ENCODE results near the gene SCRG1. TPM values are rescaled to one million over a fixed set of nuclear protein-coding genes. Genes with fewer than 3 reads are reported as not detected.
A peak's percentile ranks its signal among the peaks of the same experiment; 100 is the strongest.

The SCRG1 gene
- 1.2 TPM for polyA plus RNA-seq (ENCODE audit: insufficient read length)

- DNase-seq = peak; percentile 84
Observed at GRCh38 chr4:173398779-173399415, at the start of gene SCRG1. SCRG1 (minus strand) TSS chr4:173399116; CDS start chr4:173391414, 7,702 bp downstream.

DNA sequence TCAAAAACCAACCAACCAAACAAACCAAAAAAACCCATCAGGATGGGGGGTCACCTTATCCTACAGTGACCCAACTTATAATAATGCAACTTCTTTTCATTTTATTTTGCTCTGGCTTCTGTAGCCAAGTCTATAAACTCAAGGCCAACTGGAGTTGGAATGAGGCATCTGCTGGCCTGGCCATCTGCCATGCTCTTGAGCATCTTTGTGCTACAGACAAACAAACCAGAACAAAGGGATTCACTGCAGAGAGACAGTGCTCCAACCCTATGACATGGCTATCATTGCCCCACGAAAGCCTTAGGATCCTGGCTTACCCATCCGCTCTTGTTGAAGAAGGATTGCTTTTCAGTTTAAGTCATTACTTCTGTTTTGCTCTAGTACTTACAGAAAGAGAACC, 49.2 kb upstream of the SCRG1 start:
- DNase-seq = peak; percentile 67

- no peak for DNase-seq
Observed at GRCh38 chr4:173446416-173446815, 47.5 kb upstream of the SCRG1 start.

- DNase-seq = no peak
Observed at GRCh38 chr4:173443121-173443520, 44.2 kb upstream of the SCRG1 start.

DNA sequence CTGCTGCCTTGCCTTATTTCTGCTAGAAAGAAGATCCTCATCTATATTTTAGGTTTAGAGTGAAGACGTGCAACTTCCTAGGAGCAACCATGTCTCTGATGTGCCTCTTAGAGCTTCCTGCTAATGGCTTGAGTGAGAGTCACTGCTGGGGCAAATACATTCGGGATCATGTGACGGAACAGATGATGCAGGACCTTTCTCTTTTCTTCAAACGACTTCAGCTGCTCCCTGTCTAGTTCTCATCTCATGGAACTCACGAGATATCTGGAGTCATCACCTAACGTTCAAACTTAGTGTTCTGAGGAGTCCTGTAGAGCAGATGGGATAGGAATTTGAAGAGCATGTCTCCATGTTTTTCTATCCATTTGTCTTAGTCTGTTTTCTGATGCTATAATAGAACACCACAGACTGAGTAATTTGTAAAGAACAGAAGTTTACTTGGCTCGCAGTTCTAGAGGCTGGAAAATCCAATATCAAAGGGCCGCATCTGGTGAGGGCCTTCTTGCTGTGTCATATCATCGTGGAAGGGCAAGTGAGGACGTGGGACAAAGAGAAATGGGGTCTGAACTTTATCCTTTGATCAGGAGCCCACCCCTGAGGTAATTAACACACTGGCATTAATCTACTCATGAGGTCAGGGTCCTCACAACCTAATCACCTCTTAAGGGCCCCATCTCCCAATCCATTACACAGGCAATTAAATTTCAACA, 43.5 kb upstream of the SCRG1 start:
- no peak for DNase-seq

DNA sequence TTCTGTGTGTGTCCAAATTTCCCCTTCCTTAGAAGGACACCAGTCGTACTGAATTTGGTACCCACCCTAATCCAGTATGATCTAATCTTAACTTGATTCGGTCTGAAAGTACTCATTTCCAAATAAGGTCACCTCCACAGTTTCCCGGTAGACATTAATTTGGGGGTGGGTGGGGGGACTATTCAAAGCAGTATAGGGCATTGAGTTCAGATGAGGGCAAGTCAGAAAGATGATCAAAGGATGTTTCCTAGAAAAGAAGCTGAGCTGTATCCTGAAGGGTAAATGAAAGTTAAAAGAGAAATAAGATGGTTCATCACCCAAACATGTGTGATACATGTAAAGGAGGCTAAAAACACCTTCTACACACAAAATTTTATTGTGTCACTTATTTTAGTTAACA, 42.0 kb upstream of the SCRG1 start:
- DNase-seq = no peak

DNA sequence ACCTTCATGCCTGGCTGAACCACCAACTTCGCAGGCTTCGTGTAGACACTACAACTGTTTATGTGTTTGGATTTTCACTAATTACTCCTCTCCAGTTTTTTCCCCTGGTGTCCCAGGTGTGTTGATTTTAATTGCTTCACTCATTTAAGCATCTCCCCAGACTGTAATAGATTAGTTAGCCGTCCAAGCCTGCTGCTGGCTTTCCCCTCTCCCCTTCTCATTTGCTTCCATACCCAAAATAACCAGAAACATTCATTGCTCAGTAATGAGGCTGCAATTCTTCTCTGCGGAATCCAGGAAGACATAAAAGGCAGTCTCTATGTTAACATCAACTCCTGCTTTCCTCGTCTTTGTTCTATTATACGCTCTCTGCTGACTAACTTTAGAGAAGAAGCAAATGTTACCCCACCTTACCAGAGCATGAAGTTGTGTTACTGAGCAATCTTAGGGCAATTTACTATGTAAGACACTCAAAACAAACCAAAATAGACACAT, 37.9 kb upstream of the SCRG1 start:
- DNase-seq = no peak

DNA sequence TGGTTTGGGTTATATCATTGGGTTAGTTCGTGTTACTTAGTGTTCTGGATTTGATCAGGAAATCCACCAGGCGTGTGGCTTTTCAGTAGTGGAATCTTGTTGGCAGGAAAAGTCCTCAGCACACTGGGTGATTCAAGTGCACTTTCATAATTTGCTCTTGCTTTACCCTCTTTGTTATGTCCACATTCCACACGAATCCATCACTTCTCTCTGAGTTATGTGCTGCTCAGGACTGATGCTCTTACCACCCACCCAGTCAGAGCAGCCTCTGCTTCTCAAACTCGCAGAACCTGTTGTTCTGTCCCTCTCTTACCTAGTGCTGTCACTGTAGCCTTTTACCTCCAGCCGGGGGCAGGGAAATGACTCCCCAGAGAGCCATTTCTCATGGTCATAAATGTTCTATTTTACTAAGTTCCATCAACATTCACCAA, 37.2 kb upstream of the SCRG1 start:
- DNase-seq = no peak

DNA sequence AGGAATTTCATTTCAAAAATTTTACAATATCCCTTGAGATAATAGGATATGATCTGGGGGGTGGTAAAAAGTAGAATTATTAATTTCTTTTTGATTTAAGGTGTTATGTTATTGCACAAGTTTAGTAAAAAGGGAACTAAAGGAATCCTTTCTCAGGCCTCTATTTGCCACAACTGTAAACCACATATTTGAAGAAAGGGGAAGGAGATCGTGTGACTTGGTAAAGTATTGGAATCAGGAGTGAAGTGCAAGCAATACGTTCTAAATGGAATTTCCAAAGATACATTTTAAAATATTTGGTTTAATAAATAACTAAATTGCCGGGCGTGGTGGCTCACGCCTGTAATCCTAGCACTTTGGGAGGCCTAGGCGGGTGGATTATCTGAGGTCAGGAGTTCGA, 35.3 kb upstream of the SCRG1 start:
- no peak for DNase-seq

DNA sequence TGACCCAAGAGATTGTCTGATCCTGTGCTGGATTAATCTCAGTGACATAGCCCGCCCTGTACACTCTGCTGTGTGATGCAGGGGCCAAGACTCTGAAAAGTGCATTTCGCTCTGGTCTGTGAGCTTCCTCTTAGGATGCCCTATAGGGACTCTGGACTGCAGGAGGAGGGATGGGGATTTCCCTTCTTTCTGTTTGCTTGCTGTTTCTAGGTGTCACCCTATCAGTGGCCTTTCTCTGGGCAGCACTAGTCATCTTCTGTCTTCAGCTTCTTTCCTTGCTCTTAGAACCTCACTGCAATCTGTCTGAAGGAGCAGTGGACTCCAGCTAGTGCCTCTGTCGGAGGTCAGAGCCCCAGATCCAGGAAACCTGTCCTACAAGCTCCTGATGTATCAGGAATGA, 34.5 kb upstream of the SCRG1 start:
- no peak for DNase-seq

DNA sequence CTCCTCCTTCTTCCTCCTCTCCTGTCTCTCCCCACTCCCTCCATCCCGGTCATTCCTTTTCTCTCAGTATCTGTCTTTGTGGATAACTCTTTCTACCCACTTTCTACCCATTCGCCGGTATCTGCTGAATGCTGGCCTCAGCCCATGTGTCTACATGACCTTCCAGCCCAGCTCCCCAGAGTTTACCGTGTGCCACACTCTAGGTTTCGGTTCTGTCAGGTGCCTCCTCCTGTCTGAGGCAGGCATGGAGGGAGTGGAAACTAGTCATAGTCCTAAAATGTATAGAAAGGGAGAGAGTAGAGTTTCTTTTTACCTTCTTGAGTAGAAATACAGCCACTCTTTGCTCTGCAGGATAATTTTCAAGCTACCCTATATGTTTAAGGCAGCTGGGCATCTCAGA, 33.5 kb upstream of the SCRG1 start:
- DNase-seq = no peak

DNA sequence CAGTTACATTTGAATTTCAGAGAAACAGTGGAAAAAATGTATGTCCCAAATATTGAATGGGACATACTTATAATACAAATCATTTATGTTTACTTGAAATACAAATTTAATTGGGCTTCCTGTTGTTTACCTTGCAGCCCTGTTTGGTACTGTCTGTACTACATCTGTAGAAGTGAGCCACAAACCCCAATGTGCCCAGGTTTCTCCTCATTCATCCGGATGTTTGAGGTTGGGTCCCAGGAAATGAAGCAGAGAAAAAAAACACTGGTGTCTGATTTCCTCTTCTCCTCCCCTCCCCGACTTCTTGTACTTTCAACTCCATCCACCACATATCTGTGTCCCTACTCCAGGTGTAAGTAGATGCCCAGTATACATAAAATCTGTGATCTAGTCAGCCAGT, 27.1 kb upstream of the SCRG1 start:
- no peak for DNase-seq

DNA sequence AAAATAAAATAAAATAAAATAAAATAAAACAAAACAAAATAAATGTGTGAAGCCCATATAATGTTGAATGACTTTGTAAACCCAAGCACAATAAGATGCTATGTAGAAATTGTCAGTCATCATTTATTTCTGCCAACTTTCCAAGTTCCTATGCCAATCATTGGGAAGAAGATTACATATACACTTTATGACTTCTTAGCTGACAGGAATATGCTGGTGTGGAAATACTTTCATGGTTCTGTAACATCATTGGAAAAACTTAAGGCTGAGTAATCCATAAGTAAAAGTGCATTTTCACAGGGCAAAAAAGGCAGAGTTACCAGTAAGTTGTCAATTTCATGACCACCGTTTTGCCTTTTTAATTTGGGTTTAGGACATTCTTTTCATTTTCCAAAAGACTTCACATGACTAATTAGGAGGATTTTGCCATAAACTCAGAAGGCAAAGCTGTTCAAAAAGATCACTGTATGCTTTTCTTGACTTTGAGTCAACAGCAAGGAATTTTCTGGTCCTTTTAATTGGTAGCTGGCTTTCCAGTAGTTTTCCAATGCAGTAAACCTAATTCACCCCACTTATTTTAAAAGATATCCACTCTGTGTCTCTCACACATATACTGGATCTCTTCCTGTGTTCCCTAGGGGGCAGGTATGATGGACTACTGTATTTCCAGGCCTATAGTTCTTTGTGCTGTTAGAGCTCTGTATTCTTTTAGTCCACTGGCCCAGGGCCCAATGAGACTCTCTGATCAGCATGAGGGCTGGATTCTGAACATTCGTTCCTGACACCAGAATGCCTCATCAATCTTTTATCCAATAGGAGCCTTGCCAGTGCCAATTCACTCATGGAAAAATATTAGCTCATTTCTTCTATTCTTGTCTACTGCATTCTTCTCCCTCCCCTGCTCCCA, 26.2 kb upstream of the SCRG1 start:
- DNase-seq = no peak

DNA sequence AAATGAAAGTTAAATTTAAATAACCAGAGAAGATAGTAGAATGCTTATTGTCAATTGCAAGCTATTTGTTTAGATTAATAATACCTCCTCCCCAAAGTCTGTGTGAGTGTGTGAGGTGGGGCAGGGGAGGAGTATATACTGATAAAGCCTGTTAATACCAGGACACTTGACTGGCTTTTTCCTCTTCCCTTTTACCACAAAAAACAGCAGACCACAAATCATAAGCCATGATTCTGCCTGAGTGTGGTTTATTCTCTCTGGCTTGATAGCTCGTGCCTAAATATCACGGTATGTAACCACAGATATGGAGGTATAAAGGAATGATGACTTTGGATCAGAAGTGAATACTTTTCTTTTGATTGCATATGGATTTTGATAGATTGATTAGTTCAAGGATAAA, 21.9 kb upstream of the SCRG1 start:
- no peak for DNase-seq

GRCh38 chr4:173420324-173420752, 21.4 kb upstream of the SCRG1 start:
- DNase-seq = no peak

DNA sequence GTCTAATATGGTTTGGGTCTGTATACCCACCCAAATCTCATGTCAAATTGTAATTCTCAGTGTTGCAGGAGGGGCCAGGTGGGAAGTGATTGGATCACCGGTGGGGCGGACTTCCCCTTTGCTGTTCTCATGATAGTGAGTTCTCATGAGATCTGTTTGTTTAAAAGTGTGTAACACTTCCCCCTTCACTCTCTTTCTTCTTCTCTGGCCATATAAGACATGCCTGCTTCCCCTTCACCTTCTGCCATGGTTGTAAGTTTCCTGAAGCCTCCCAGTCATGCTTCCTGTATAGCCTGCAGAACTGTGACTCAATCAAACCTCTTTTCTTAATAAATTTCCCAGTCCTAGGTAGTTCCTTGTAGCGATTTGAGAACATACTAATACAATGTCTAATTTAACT, 19.7 kb upstream of the SCRG1 start:
- DNase-seq = no peak

- no peak for DNase-seq
Observed at GRCh38 chr4:173417833-173418232, 18.9 kb upstream of the SCRG1 start.

- DNase-seq = no peak
Observed at GRCh38 chr4:173415885-173416653, 17.2 kb upstream of the SCRG1 start.

DNA sequence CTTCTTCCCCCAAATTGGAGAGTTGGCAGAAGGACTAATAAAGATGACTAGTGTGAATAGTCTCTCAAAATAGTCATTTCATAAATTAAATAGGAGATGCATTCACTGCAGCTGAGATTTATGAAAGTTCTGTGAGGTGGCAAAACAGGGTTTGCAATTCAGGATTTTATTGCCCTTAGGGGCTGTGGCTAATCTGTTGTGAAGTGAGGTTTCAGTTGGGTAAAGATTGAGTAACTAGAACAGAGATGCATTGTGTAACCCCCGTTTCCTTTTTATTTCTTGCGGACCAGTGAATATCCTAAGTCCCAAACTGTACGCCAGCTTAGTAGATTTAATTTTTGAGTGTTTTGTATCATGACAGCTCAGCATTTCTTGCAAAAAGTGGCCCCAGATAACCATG, 16.2 kb upstream of the SCRG1 start:
- no peak for DNase-seq

GRCh38 chr4:173414456-173414855, 15.5 kb upstream of the SCRG1 start:
- DNase-seq = no peak

DNA sequence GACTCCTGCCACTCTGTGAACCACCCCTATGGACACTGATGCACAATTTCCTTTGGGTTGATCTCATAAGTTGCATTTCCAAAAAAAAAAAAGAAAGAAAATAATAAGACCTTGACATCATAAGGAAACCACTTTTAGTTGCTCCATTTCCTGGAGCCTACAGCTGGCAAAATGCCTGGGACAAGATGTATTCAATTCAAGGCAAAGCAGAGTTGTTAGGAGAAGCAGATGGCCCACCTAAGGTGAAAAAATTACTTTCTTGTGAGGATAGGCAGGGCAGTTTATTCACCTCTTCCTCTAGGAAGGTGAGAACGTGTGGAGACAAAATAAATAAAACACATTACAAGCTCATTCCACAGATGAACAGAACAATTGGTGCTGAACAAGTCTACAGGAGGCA, 14.1 kb upstream of the SCRG1 start:
- no peak for DNase-seq

GRCh38 chr4:173411106-173411693, 12.3 kb upstream of the SCRG1 start:
- no peak for DNase-seq

All from hindlimb muscle (tissue), 1 donor.